Heart left ventricle (tissue), 16 donors: Measurements from ENCODE around the gene ICE1. TPM values are rescaled to one million over a fixed set of nuclear protein-coding genes. Genes with fewer than 3 reads are reported as not detected.
A peak's percentile ranks its signal among the peaks of the same experiment; 100 is the strongest.
"Not testable (repeated sequence)": the region's sequence is repeated elsewhere in the genome, so short reads cannot be mapped to it uniquely, and the experiment has no call there.

Source experiments
- ATAC-seq, 4 donors: fragments of 200-7000 bp; cut with Tn5 transposase; one replicate each; pipeline ENCODE4 v1.9.1; 2020 to 2022; ENCODE audit warnings: moderate library complexity in 4 of 4, mild to moderate bottlenecking in 3 of 4, moderate number of reproducible peaks in 1 of 4
- DNase-seq, 5 donors: peaks; one replicate each; pipeline ENCODE4 v3.0.0-alpha.2; 2020
- H3K27ac ChIP-seq, 12 donors: fragments of 200-600 bp; sonication (generic) in 4 of 12; one replicate each; pipeline versions ENCODE4 v1.5.0 to v1.8.0; 2016 to 2022; ENCODE audit warnings: mild to moderate bottlenecking in 2 of 12
- H3K27me3 ChIP-seq, 9 donors: fragments of 200-600 bp; sonication (generic) in 2 of 9; one replicate each; pipeline versions ENCODE4 v1.5.1 to v1.8.0; 2016 to 2022; ENCODE audit warnings: mild to moderate bottlenecking in 3 of 9
- H3K36me3 ChIP-seq, 9 donors: fragments of 200-600 bp; sonication (generic) in 2 of 9; one replicate each; pipeline versions ENCODE4 v1.5.0 to v1.8.0; 2018 to 2022; ENCODE audit warnings: mild to moderate bottlenecking in 2 of 9
- H3K4me1 ChIP-seq, 12 donors: fragments of 200-600 bp; sonication (generic) in 4 of 12; one replicate each; pipeline versions ENCODE4 v1.5.0 to v1.8.0; 2016 to 2022; ENCODE audit warnings: mild to moderate bottlenecking in 3 of 12
- H3K4me3 ChIP-seq, 12 donors: fragments of 200-600 bp; sonication (generic) in 4 of 12; one replicate each; pipeline versions ENCODE4 v1.5.0 to v1.8.0; 2017 to 2022; ENCODE audit warnings: mild to moderate bottlenecking in 9 of 12, moderate library complexity in 4 of 12
- H3K9me3 ChIP-seq, 12 donors: fragments of 200-600 bp; sonication (generic) in 4 of 12; one replicate each; pipeline versions ENCODE4 v1.5.0 to v1.8.0; 2016 to 2022; ENCODE audit warnings: mild to moderate bottlenecking in 1 of 12
- CTCF ChIP-seq, 12 donors: fragments of 200-600 bp; sonication (generic) in 4 of 12; IDR thresholded peaks; one replicate each; pipeline versions ENCODE4 v1.5.0 to v1.8.0; 2018 to 2022; ENCODE audit warnings: antibody characterized with exemption in 12 of 12, mild to moderate bottlenecking in 5 of 12
- POLR2A ChIP-seq, 2 donors: fragments of 450-650 bp; IDR thresholded peaks; one replicate each; pipeline ENCODE4 v1.6.1; 2017; ENCODE audit warnings: antibody characterized with exemption in 2 of 2, mild to moderate bottlenecking in 2 of 2, moderate library complexity in 2 of 2
- WGBS, 4 donors: extraction: QIAGEN DNeasy Blood & Tissue Kit in 2 of 4; methylation state at CpG; one replicate each; pipeline versions ENCODE4 v1.1.5 to v1.1.7; 2013 to 2018; 5-methylcytosine and 5-hydroxymethylcytosine counted together
- intact Hi-C, 10 donors: fragments of 100-400 bp; cut with DNase I; formaldehyde crosslinking; loops; one replicate each; pipeline versions ENCODE4 v1.11.1 to v1.14.2; 2022
- polyA plus RNA-seq, 2 donors: library from polyadenylated mRNA; stranded (reverse); fragments of 200-250 nt; gene quantifications; one replicate each; pipeline ENCODE4 v1.2.3, GENCODE V29; 2013
- total RNA-seq, 9 donors: library from RNA; depleted of rRNA in 2 of 9; stranded (reverse); fragments of >200 nt in 2 of 9; fragmentation: NEBNext Ultra II Directional in 3 of 9; extraction: Animal tissue kit (Norgen Biotek cat#: 25700) in 3 of 9; gene quantifications; one replicate each; pipeline versions ENCODE4 v1.1.0 to v1.2.4, GENCODE V29; 2016 to 2023
- donor health status: ischemic (EF 13 %, LVEDD 7.1; RV severe dilation, severe dysfunction).
- donor health status: healthy with polysubstance abuse.
- donor health status: DM: no; HTN: yes; CAD: no.
- donor health status: DM: no; HTN: no; CAD: no.
- donor health status: ischemic (EF 25% LVEDD 6.9; RV normal size, moderate dysfunction).
- donor health status: ischemic (EF 25% LVEDD 5.7; RV mildly dilated, moderate dysfunction).
- donor health status: healthy.
- donor health status: DM: yes; HTN: yes; CAD: no.
- donor health status: ischemic (EF 35%, LVEDD 5.7; RV mildly dilated, moderate dysfunction).
- donor health status: nonischemic (EF 11% LVEDD 7.7; RV severe dilation, severe dysfunction).
- donor health status: DM: yes; HTN: yes; CAD: no.
- donor health status: PGD.
- donor health status: ischemic (EF 29% LVEDD 5.4; RV normal size, mild dysfunction).
- donor health status: nonischemic (EF 23%, LVEDD 6.1; RV moderate dilation, normal function).

The ICE1 gene
- total and polyA plus RNA-seq, 11 donors, result 4.8 to 21.4 (median 18.7) TPM

GRCh38 chr5:5394384-5394986 is 28.0 kb upstream of the ICE1 start:
- not testable (repeated sequence) for H3K9me3 ChIP-seq, H3K4me3 ChIP-seq, H3K27ac ChIP-seq, H3K36me3 ChIP-seq, H3K4me1 ChIP-seq, H3K27me3 ChIP-seq
- intact Hi-C loops, result loop anchor here in 2 of 10 donors (2.0 kb wide), 1 partner anchor 254 kb away; the partner anchor contains the start of gene ADAMTS16 (in 2 of the 2)
- TF ChIP-seq CTCF (IDR thresholded peaks at IDR 0.05), result peak; percentile 37 to 66 (median 53)
- WGBS, 4 donors, result 44 to 68% (median 61%) methylated on average over 6 of the region's 6 CpGs
- DNase-seq, result peak in 4 of 5 donors; percentile 28 to 62 (median 42)
- ATAC-seq, result peak in 3 of 4 donors; percentile 63 to 74 (median 68)

- H3K9me3 ChIP-seq, H3K27ac ChIP-seq, H3K4me3 ChIP-seq, ATAC-seq, DNase-seq, H3K27me3 ChIP-seq, H3K4me1 ChIP-seq, H3K36me3 ChIP-seq: not testable (repeated sequence)
- WGBS, 4 donors, result 85 to 94% (median 87%) methylated on average over 8 of the region's 8 CpGs
- intact Hi-C loops, result loop anchor here in 6 of 10 donors (2.0 to 5.0 kb wide), 2 partner anchors 253 to 254 kb away; partner anchors contain the start of gene ADAMTS16 (in 6 of the 6)
Observed at GRCh38 chr5:5395093-5395492, 27.4 kb upstream of the ICE1 start.

- no peaks in the 10 kb centered on the region for H3K36me3 ChIP-seq
- TF ChIP-seq CTCF (IDR thresholded peaks at IDR 0.05) (no peak), POLR2A (IDR thresholded peaks at IDR 0.05) (no peak)
- ATAC-seq (no peak), DNase-seq (no peak)
- intact Hi-C loops, result loop anchor here in 4 of 10 donors (5.0 kb wide), 1 partner anchor 256 kb away; the partner anchor contains the start of gene ADAMTS16 (in 4 of the 4)
- H3K27me3 ChIP-seq, result no peaks in the 10 kb centered on the region
- no peak overlapping the region for H3K27ac ChIP-seq
- WGBS, 4 donors, result 69 to 95% (median 93%) methylated on average over 2 of the region's 2 CpGs
- peaks cover 0 to 9% (median 0%) of the 10 kb centered on the region in 12 donors for H3K9me3 ChIP-seq
- no peak overlapping the region for H3K4me3 ChIP-seq
- no peaks in the 10 kb centered on the region for H3K4me1 ChIP-seq
Observed at GRCh38 chr5:5398071-5398470, 24.4 kb upstream of the ICE1 start.

- intact Hi-C loops, result loop anchor here in 3 of 10 donors (5.0 kb wide), 4 partner anchors 254 to 529 kb away; partner anchors contain the start of gene ADAMTS16 (in 1 of the 3)
- ATAC-seq (no peak), DNase-seq (no peak)
- Histone ChIP-seq H3K27ac (no peak overlapping the region), H3K4me1 (no peaks in the 10 kb centered on the region), H3K4me3 (no peak overlapping the region), H3K27me3 (no peaks in the 10 kb centered on the region), H3K36me3 (no peaks in the 10 kb centered on the region), H3K9me3 (peaks cover 0 to 9% (median 0%) of the 10 kb centered on the region in 12 donors)
- no peak for TF ChIP-seq CTCF (IDR thresholded peaks at IDR 0.05)
- no peak for TF ChIP-seq POLR2A (IDR thresholded peaks at IDR 0.05)
- 91 to 94% (median 94%) methylated on average over 8 of the region's 8 CpGs for WGBS, 4 donors
Observed at GRCh38 chr5:5401095-5401494, 21.4 kb upstream of the ICE1 start.
